Esophagus muscularis mucosa (tissue), 4 donors: ENCODE results near the gene GALNTL6. TPM values are rescaled to one million over a fixed set of nuclear protein-coding genes. Genes with fewer than 3 reads are reported as not detected.

ENCODE experiments used
- DNase-seq: peaks from one replicate; pipeline ENCODE4 v3.0.0-alpha.2; 2017; ENCODE audit errors: extremely low spot score
- H3K27ac ChIP-seq, 4 donors: fragments of 200-600 bp; sonication (generic); replicated peaks in 1 of 4; 1 replicate in 3 of 4; 2 replicates in 1 of 4; pipeline ENCODE4 v1.5.1; 2016 to 2019; ENCODE audit warnings: mild to moderate bottlenecking in 1 of 4
- H3K27me3 ChIP-seq, 4 donors: fragments of 200-600 bp; sonication (generic); one replicate each; pipeline versions ENCODE4 v1.5.1 to v1.6.0; 2016 to 2019
- H3K36me3 ChIP-seq, 4 donors: fragments of 200-600 bp; sonication (generic); one replicate each; pipeline ENCODE4 v1.5.1; 2016 to 2019
- H3K4me1 ChIP-seq, 4 donors: fragments of 200-600 bp; sonication (generic); one replicate each; pipeline ENCODE4 v1.5.1; 2016 to 2019
- H3K4me3 ChIP-seq, 4 donors: fragments of 200-600 bp; sonication (generic); 1 replicate in 2 of 4; 2 replicates in 2 of 4; pipeline ENCODE4 v1.5.1; 2016 to 2019; ENCODE audit warnings: mild to moderate bottlenecking in 4 of 4, moderate library complexity in 1 of 4
- H3K9me3 ChIP-seq, 4 donors: fragments of 200-600 bp; sonication (generic); 1 replicate in 3 of 4; 2 replicates in 1 of 4; pipeline ENCODE4 v1.5.1; 2016 to 2019
- CTCF ChIP-seq, 3 experiments: fragments of 200-600 bp in 2 of 3; fragments of 450-650 bp in 1 of 3; sonication (generic) in 2 of 3; IDR thresholded peaks; one replicate each; pipeline ENCODE4 v1.5.1; 2017 to 2019; ENCODE audit warnings: antibody characterized with exemption in 3 of 3, mild to moderate bottlenecking in 2 of 3, moderate library complexity in 1 of 3
- EP300 ChIP-seq: sonication (generic); formaldehyde crosslinking; IDR thresholded peaks from one replicate; pipeline ENCODE4 v1.6.1; 2017; ENCODE audit warnings: antibody characterized with exemption
- POLR2A ChIP-seq: fragments of 450-650 bp; IDR thresholded peaks from one replicate; pipeline ENCODE4 v1.6.1; 2017; ENCODE audit warnings: antibody characterized with exemption, moderate library complexity, mild to moderate bottlenecking, low read depth
- POLR2AphosphoS5 ChIP-seq, 2 donors: sonication (generic); formaldehyde crosslinking; IDR thresholded peaks; one replicate each; pipeline ENCODE4 v1.6.1; 2017; ENCODE audit warnings: antibody characterized with exemption in 2 of 2
- WGBS: methylation state at CpG from one replicate; pipeline ENCODE4 v1.1.5; 2018; 5-methylcytosine and 5-hydroxymethylcytosine counted together
- intact Hi-C: fragments of 100-400 bp; cut with DNase I; formaldehyde crosslinking; loops from one replicate; pipeline ENCODE4 v1.15.1; 2023
- total RNA-seq, 4 donors: library from RNA; depleted of rRNA; stranded (reverse); fragments of >200 nt; gene quantifications; one replicate each; pipeline versions ENCODE4 v1.1.0 to v1.2.1, GENCODE V29; 2016

The GALNTL6 gene
- total RNA-seq, 4 donors from 2014 or later: 0.33 to 0.42 TPM; not detected in 2

GRCh38 chr4:172481802-172482508 lies 668.8 kb downstream of the GALNTL6 start:
- no peak for TF ChIP-seq EP300
- TF ChIP-seq POLR2AphosphoS5 (IDR thresholded peaks at IDR 0.05): no peak
- TF ChIP-seq POLR2A: no peak
- TF ChIP-seq CTCF (IDR thresholded peaks at IDR 0.05): no peak
- 95% methylated on average over 10 of the region's 30 CpGs for WGBS
- H3K27me3 ChIP-seq: no peaks in the 10 kb centered on the region
- H3K9me3 ChIP-seq: peaks cover 0 to 8% (median 4%) of the 10 kb centered on the region in 4 donors
- no peaks in the 10 kb centered on the region for H3K36me3 ChIP-seq
- intact Hi-C loops: no loop called here
- no peak overlapping the region for H3K4me3 ChIP-seq
- no peak overlapping the region for H3K27ac ChIP-seq
- no peaks in the 10 kb centered on the region for H3K4me1 ChIP-seq
- no peak for DNase-seq

- intact Hi-C loops: no loop called here
- no peaks in the 10 kb centered on the region for H3K4me1 ChIP-seq
Observed at GRCh38 chr4:172485007-172485406, 671.8 kb downstream of the GALNTL6 start.

GRCh38 chr4:172486531-172486930 lies 673.3 kb downstream of the GALNTL6 start:
- 80% methylated on average over 2 of the region's 2 CpGs for WGBS
- Histone ChIP-seq H3K27ac (no peak overlapping the region), H3K4me3 (no peak overlapping the region), H3K9me3 (peaks cover 0 to 8% (median 4%) of the 10 kb centered on the region in 4 donors), H3K4me1 (no peaks in the 10 kb centered on the region), H3K27me3 (no peaks in the 10 kb centered on the region), H3K36me3 (no peaks in the 10 kb centered on the region)
- TF ChIP-seq POLR2AphosphoS5 (IDR thresholded peaks at IDR 0.05) (no peak), CTCF (IDR thresholded peaks at IDR 0.05) (no peak)
- intact Hi-C loops: no loop called here
- no peak for DNase-seq

More at GRCh38 chr4:172485007-172485406, 671.8 kb downstream of the GALNTL6 start:
- Histone ChIP-seq H3K9me3 (peaks cover 0 to 8% (median 4%) of the 10 kb centered on the region in 4 donors), H3K27ac (no peak overlapping the region), H3K36me3 (no peaks in the 10 kb centered on the region), H3K4me3 (no peak overlapping the region), H3K27me3 (no peaks in the 10 kb centered on the region)
- WGBS: 88% methylated on average over 3 of the region's 3 CpGs
- no peak for DNase-seq
- TF ChIP-seq POLR2A (no peak), EP300 (no peak), CTCF (IDR thresholded peaks at IDR 0.05) (no peak), POLR2AphosphoS5 (IDR thresholded peaks at IDR 0.05) (no peak)

DNA sequence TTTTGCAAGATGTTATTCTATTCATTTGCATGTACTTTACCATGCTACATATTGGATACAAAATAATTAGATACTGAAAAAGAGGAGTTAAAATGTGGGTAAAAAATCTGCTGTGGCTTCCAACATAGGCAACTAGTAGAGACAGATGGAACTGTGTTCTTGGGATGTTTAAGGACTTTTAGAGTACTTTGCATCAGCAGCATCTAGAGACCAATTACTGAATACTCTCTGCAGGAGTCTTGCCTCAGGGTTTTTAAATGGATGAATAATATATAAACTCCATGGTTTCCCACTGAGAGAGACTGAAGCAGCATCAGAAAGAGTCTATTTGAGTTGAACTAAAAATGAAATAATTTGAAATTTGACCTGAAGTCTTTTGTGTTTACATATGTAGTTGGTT lies 676.7 kb downstream of the GALNTL6 start:
- intact Hi-C loops: no loop called here
- Histone ChIP-seq H3K4me3 (no peak overlapping the region), H3K27ac (no peak overlapping the region), H3K9me3 (no peaks in the 10 kb centered on the region), H3K27me3 (no peaks in the 10 kb centered on the region), H3K4me1 (no peaks in the 10 kb centered on the region), H3K36me3 (no peaks in the 10 kb centered on the region)
- TF ChIP-seq POLR2A (no peak), POLR2AphosphoS5 (IDR thresholded peaks at IDR 0.05) (no peak)
- DNase-seq: no peak

GRCh38 chr4:172495769-172496168 lies 682.6 kb downstream of the GALNTL6 start:
- Histone ChIP-seq H3K27ac (no peak overlapping the region), H3K9me3 (no peaks in the 10 kb centered on the region), H3K27me3 (no peaks in the 10 kb centered on the region), H3K36me3 (no peaks in the 10 kb centered on the region), H3K4me3 (no peak overlapping the region), H3K4me1 (no peaks in the 10 kb centered on the region)
- TF ChIP-seq CTCF (IDR thresholded peaks at IDR 0.05): no peak
- no peak for TF ChIP-seq POLR2A
- no peak for TF ChIP-seq POLR2AphosphoS5 (IDR thresholded peaks at IDR 0.05)
- TF ChIP-seq EP300: no peak
- DNase-seq: no peak
- intact Hi-C loops: no loop called here
- 47% methylated on average over 3 of the region's 3 CpGs for WGBS
